Heart right ventricle (tissue), 16 donors: ENCODE measurements around the gene MSANTD4. TPM values are rescaled to one million over a fixed set of nuclear protein-coding genes. Genes with fewer than 3 reads are reported as not detected.

ENCODE experiments used
- ATAC-seq, 8 donors: fragments of 200-7000 bp; cut with Tn5 transposase; one replicate each; pipeline ENCODE4 v1.9.1; 2020; ENCODE audit warnings: mild to moderate bottlenecking in 8 of 8, moderate library complexity in 8 of 8, moderate number of reproducible peaks in 1 of 8
- DNase-seq, 2 donors: peaks; one replicate each; pipeline ENCODE4 v3.0.0-alpha.2; 2020
- H3K27ac ChIP-seq, 10 donors: fragments of 200-600 bp; sonication (generic) in 2 of 10; one replicate each; pipeline versions ENCODE4 v1.5.0 to v1.8.0; 2020 to 2022; ENCODE audit warnings: mild to moderate bottlenecking in 3 of 10
- H3K27me3 ChIP-seq, 7 donors: fragments of 200-600 bp; one replicate each; pipeline ENCODE4 v1.8.0; 2021 to 2022; ENCODE audit warnings: mild to moderate bottlenecking in 2 of 7
- H3K36me3 ChIP-seq, 9 donors: fragments of 200-600 bp; sonication (generic) in 1 of 9; one replicate each; pipeline versions ENCODE4 v1.5.0 to v1.8.0; 2020 to 2022; ENCODE audit warnings: mild to moderate bottlenecking in 2 of 9
- H3K4me1 ChIP-seq, 9 donors: fragments of 200-600 bp; sonication (generic) in 1 of 9; one replicate each; pipeline versions ENCODE4 v1.5.0 to v1.8.0; 2020 to 2022; ENCODE audit warnings: mild to moderate bottlenecking in 4 of 9
- H3K4me3 ChIP-seq, 10 donors: fragments of 200-600 bp; sonication (generic) in 2 of 10; one replicate each; pipeline versions ENCODE4 v1.5.0 to v1.8.0; 2020 to 2022; ENCODE audit warnings: mild to moderate bottlenecking in 7 of 10, moderate library complexity in 2 of 10
- H3K9me3 ChIP-seq, 11 donors: fragments of 200-600 bp in 10 of 11; sonication (generic) in 2 of 11; one replicate each; pipeline versions ENCODE4 v1.5.0 to v1.8.0; 2013 to 2022; ENCODE audit warnings: mild to moderate bottlenecking in 2 of 11, control low read depth in 1 of 11, moderate library complexity in 1 of 11
- CTCF ChIP-seq, 9 donors: fragments of 200-600 bp; sonication (generic) in 2 of 9; IDR thresholded peaks; one replicate each; pipeline versions ENCODE4 v1.5.0 to v1.8.0; 2021 to 2022; ENCODE audit warnings: antibody characterized with exemption in 9 of 9, mild to moderate bottlenecking in 5 of 9, moderate library complexity in 1 of 9
- WGBS, 2 donors: extraction: QIAGEN DNeasy Blood & Tissue Kit; methylation state at CpG; one replicate each; pipeline ENCODE4 v1.1.7; 2013; ENCODE audit warnings: inconsistent platforms in 1 of 2; 5-methylcytosine and 5-hydroxymethylcytosine counted together
- intact Hi-C, 10 donors: fragments of 100-400 bp; cut with DNase I; formaldehyde crosslinking; loops; one replicate each; pipeline versions ENCODE4 v1.11.1 to v1.14.2; 2022
- polyA plus RNA-seq, 2 donors: library from polyadenylated mRNA; stranded (reverse); fragments of 200-250 nt; gene quantifications; one replicate each; pipeline ENCODE4 v1.2.3, GENCODE V29; 2013
- total RNA-seq, 10 donors: library from RNA; stranded (reverse); fragmentation: NEBNext Ultra II Directional in 3 of 10; extraction: Animal tissue kit (Norgen Biotek cat#: 25700) in 3 of 10; gene quantifications; one replicate each; pipeline versions ENCODE4 v1.2.1 to v1.2.4, GENCODE V29; 2021 to 2023
- donor health status: Arrhythmogenic right ventricular cardiomyopathy.
- donor health status: ischemic (EF 13 %, LVEDD 7.1; RV severe dilation, severe dysfunction).
- donor health status: healthy with polysubstance abuse.
- donor health status: DM: no; HTN: yes; CAD: no.
- donor health status: DM: no; HTN: no; CAD: no.
- donor health status: ischemic (EF 25% LVEDD 6.9; RV normal size, moderate dysfunction).
- donor health status: ischemic (EF 25% LVEDD 5.7; RV mildly dilated, moderate dysfunction).
- donor health status: healthy.
- donor health status: DM: yes; HTN: yes; CAD: no.
- donor health status: Ischemic cardiomyopathy.
- donor health status: ischemic (EF 35%, LVEDD 5.7; RV mildly dilated, moderate dysfunction).
- donor health status: nonischemic (EF 11% LVEDD 7.7; RV severe dilation, severe dysfunction).
- donor health status: DM: yes; HTN: yes; CAD: no.
- donor health status: PGD.
- donor health status: ischemic (EF 29% LVEDD 5.4; RV normal size, mild dysfunction).
- donor health status: nonischemic (EF 23%, LVEDD 6.1; RV moderate dilation, normal function).

Gene MSANTD4
- total and polyA plus RNA-seq, 12 donors: 7.7 to 30.5 (median 21.9) TPM

GRCh38 chr11:105968021-105968697 lies 53.9 kb downstream of the MSANTD4 start:
- ATAC-seq: no peak
- H3K4me1 ChIP-seq: no peaks in the 10 kb centered on the region
- H3K9me3 ChIP-seq: no peaks in the 10 kb centered on the region
- no peak for TF ChIP-seq CTCF (IDR thresholded peaks at IDR 0.05)
- H3K27ac ChIP-seq: no peak overlapping the region
- intact Hi-C loops: no loop called here
- WGBS, 2 donors: 78 to 86% methylated on average over 3 of the region's 3 CpGs
- no peaks in the 10 kb centered on the region for H3K27me3 ChIP-seq
- no peak overlapping the region for H3K4me3 ChIP-seq
- no peak for DNase-seq
- no peaks in the 10 kb centered on the region for H3K36me3 ChIP-seq

GRCh38 chr11:105960252-105961245 lies 61.5 kb downstream of the MSANTD4 start:
- no peaks in the 10 kb centered on the region for H3K36me3 ChIP-seq
- TF ChIP-seq CTCF (IDR thresholded peaks at IDR 0.05): no peak
- DNase-seq (no peak), ATAC-seq (no peak)
- intact Hi-C loops: no loop called here
- 81% methylated on average over 22 of the region's 22 CpGs for WGBS, 2 donors
- no peaks in the 10 kb centered on the region for H3K27me3 ChIP-seq
- H3K4me1 ChIP-seq: no peaks in the 10 kb centered on the region
- H3K4me3 ChIP-seq: no peak overlapping the region
- no peak overlapping the region for H3K27ac ChIP-seq
- H3K9me3 ChIP-seq: peaks cover 0 to 17% (median 0%) of the 10 kb centered on the region in 11 donors

Other genes with a start within 250 kb of the MSANTD4 start
- gene KBTBD3, start 55.1 kb upstream of the MSANTD4 start, total RNA-seq: 10 to 100 TPM in 3 of 10 donors, 1 to 10 TPM in 7; 6.3 to 13.8 (median 9.1) TPM
- gene KBTBD3, start 55.1 kb upstream of the MSANTD4 start, polyA plus RNA-seq: 1 to 10 TPM; 4.2 to 5.0 TPM
- gene AASDHPPT, start 55.4 kb upstream of the MSANTD4 start, total RNA-seq: 10 to 100 TPM; 31.2 to 46.7 (median 41.1) TPM
- 10 to 100 TPM; 13.2 to 15.8 TPM for gene AASDHPPT, start 55.4 kb upstream of the MSANTD4 start, polyA plus RNA-seq